Vagina (tissue), 2 donors: ENCODE data around the gene PCK1. TPM values are rescaled to one million over a fixed set of nuclear protein-coding genes. Genes with fewer than 3 reads are reported as not detected.

Experiments used
- DNase-seq, 2 donors: peaks; one replicate each; pipeline ENCODE4 v3.0.0-alpha.2; 2017; ENCODE audit errors: extremely low spot score in 2 of 2
- H3K27ac ChIP-seq: fragments of 200-600 bp; sonication (generic); one replicate; pipeline ENCODE4 v1.5.1; 2019
- H3K27me3 ChIP-seq: fragments of 200-600 bp; sonication (generic); one replicate; pipeline ENCODE4 v1.5.1; 2019
- H3K36me3 ChIP-seq, 2 donors: fragments of 200-600 bp; sonication (generic); one replicate each; pipeline ENCODE4 v1.5.1; 2017 to 2019
- H3K4me1 ChIP-seq: fragments of 200-600 bp; sonication (generic); one replicate; pipeline ENCODE4 v1.5.1; 2019
- H3K4me3 ChIP-seq, 2 donors: fragments of 200-600 bp; sonication (generic); 1 replicate in 1 of 2; 2 replicates in 1 of 2; pipeline ENCODE4 v1.5.1; 2016 to 2019
- H3K9me3 ChIP-seq: fragments of 200-600 bp; sonication (generic); one replicate; pipeline ENCODE4 v1.5.1; 2019
- POLR2A ChIP-seq, 2 donors: fragments of 450-650 bp; IDR thresholded peaks; one replicate each; pipeline ENCODE4 v1.6.1; 2017; ENCODE audit warnings: antibody characterized with exemption in 2 of 2, mild to moderate bottlenecking in 2 of 2, moderate library complexity in 2 of 2
- POLR2AphosphoS5 ChIP-seq, 2 donors: sonication (generic); formaldehyde crosslinking; IDR thresholded peaks; one replicate each; pipeline ENCODE4 v1.9.0; 2017; ENCODE audit warnings: antibody characterized with exemption in 2 of 2, mild to moderate bottlenecking in 2 of 2, low read depth in 1 of 2; ENCODE audit not compliant: insufficient read depth in 1 of 2
- intact Hi-C: fragments of 100-400 bp; cut with DNase I; formaldehyde crosslinking; loops from one replicate; pipeline ENCODE4 v1.15.1; 2023
- total RNA-seq: library from RNA; depleted of rRNA; stranded (reverse); fragments of >200 nt; gene quantifications from one replicate; pipeline ENCODE4 v1.2.3, GENCODE V29; 2016
- TF ChIP-seq, protein P1 (sequence below), 3 experiments: fragments of 450-650 bp in 2 of 3; fragments of 200-600 bp in 1 of 3; sonication (generic) in 1 of 3; IDR thresholded peaks; one replicate each; pipeline ENCODE4 v1.5.1; 2017 to 2019; ENCODE audit warnings: antibody characterized with exemption in 3 of 3, mild to moderate bottlenecking in 2 of 3, moderate library complexity in 2 of 3

The PCK1 gene
- total RNA-seq, 1 donor from 2014 or later: 13.0 TPM

DNA sequence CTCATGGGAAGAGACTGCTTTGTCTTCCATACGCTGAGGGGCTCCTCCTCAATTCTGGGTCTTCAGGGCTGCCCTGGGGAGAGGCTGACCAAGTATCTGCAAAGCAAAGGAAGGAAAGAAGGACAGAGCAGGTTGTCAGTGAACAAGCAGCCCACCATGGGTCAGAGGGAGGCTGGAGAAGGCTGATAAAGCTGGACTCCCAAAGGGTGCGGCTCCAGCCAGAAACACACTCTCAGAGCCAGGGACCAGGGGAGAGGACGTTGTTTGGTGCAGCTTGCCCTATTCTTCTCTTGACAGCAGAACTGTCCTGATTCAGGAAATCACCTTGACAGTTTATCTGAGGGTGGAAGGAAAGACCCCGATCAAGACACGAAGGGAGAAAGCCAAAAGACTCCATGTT is 25.6 kb upstream of the PCK1 start:
- TF ChIP-seq, protein P1, sequence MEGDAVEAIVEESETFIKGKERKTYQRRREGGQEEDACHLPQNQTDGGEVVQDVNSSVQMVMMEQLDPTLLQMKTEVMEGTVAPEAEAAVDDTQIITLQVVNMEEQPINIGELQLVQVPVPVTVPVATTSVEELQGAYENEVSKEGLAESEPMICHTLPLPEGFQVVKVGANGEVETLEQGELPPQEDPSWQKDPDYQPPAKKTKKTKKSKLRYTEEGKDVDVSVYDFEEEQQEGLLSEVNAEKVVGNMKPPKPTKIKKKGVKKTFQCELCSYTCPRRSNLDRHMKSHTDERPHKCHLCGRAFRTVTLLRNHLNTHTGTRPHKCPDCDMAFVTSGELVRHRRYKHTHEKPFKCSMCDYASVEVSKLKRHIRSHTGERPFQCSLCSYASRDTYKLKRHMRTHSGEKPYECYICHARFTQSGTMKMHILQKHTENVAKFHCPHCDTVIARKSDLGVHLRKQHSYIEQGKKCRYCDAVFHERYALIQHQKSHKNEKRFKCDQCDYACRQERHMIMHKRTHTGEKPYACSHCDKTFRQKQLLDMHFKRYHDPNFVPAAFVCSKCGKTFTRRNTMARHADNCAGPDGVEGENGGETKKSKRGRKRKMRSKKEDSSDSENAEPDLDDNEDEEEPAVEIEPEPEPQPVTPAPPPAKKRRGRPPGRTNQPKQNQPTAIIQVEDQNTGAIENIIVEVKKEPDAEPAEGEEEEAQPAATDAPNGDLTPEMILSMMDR (IDR thresholded peaks at IDR 0.05): no peak
- no peak for TF ChIP-seq POLR2AphosphoS5 (IDR thresholded peaks at IDR 0.05; ENCODE audit: insufficient read depth in 1 of 2, low read depth in 1 of 2)
- TF ChIP-seq POLR2A (IDR thresholded peaks at IDR 0.05): no peak
- Histone ChIP-seq H3K4me3 (no peak overlapping the region), H3K4me1 (no peaks in the 10 kb centered on the region), H3K36me3 (no peaks in the 10 kb centered on the region), H3K9me3 (no peaks in the 10 kb centered on the region), H3K27me3 (no peaks in the 10 kb centered on the region), H3K27ac (no peak overlapping the region)
- intact Hi-C loops: no loop called here
- DNase-seq: no peak

- H3K27me3 ChIP-seq: no peaks in the 10 kb centered on the region
- H3K9me3 ChIP-seq: no peaks in the 10 kb centered on the region
- intact Hi-C loops: no loop called here
- no peak for TF ChIP-seq POLR2AphosphoS5 (IDR thresholded peaks at IDR 0.05; ENCODE audit: insufficient read depth in 1 of 2, low read depth in 1 of 2)
- TF ChIP-seq, protein P1 (IDR thresholded peaks at IDR 0.05): no peak
- TF ChIP-seq POLR2A (IDR thresholded peaks at IDR 0.05): no peak
- no peaks in the 10 kb centered on the region for H3K36me3 ChIP-seq
- no peaks in the 10 kb centered on the region for H3K4me1 ChIP-seq
- no peak for DNase-seq
- H3K27ac ChIP-seq: no peak overlapping the region
- no peak overlapping the region for H3K4me3 ChIP-seq
These were observed 24.7 kb upstream of the PCK1 start for GRCh38 chr20:57536120-57536708.

- Histone ChIP-seq H3K4me3 (no peak overlapping the region), H3K4me1 (no peaks in the 10 kb centered on the region), H3K27ac (no peak overlapping the region), H3K36me3 (no peaks in the 10 kb centered on the region), H3K27me3 (no peaks in the 10 kb centered on the region), H3K9me3 (no peaks in the 10 kb centered on the region)
- no peak for TF ChIP-seq POLR2A (IDR thresholded peaks at IDR 0.05)
- TF ChIP-seq, protein P1 (IDR thresholded peaks at IDR 0.05): no peak
- TF ChIP-seq POLR2AphosphoS5 (IDR thresholded peaks at IDR 0.05; ENCODE audit: insufficient read depth in 1 of 2, low read depth in 1 of 2): no peak
- intact Hi-C loops: no loop called here
- DNase-seq: no peak
These were observed 23.9 kb upstream of the PCK1 start for GRCh38 chr20:57536771-57537724.

DNA sequence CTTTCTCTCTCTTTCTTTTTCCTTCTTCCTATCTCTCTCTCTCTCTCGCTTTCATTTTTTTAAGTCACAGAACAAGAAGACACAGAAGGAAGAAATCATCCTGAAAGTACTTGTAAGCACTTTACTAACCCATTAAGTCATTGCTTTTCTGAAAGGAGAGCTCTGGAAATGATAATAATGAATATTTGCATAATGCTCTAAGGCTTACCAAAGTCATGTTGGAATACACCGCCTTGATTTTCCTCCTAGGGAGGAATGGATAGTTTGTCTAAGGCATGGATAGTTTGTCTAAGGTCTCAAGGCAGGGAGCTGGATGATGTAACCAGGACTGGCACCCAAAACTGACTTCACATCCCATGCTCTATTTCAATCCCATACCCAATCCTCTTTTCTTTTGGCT is 23.1 kb upstream of the PCK1 start:
- no peak for TF ChIP-seq POLR2AphosphoS5 (IDR thresholded peaks at IDR 0.05; ENCODE audit: insufficient read depth in 1 of 2, low read depth in 1 of 2)
- no peak for TF ChIP-seq POLR2A (IDR thresholded peaks at IDR 0.05)
- TF ChIP-seq, protein P1 (IDR thresholded peaks at IDR 0.05): no peak
- no peak overlapping the region for H3K27ac ChIP-seq
- no peaks in the 10 kb centered on the region for H3K27me3 ChIP-seq
- no peak overlapping the region for H3K4me3 ChIP-seq
- intact Hi-C loops: no loop called here
- H3K4me1 ChIP-seq: no peaks in the 10 kb centered on the region
- no peak for DNase-seq
- H3K9me3 ChIP-seq: no peaks in the 10 kb centered on the region
- H3K36me3 ChIP-seq: no peaks in the 10 kb centered on the region

DNA sequence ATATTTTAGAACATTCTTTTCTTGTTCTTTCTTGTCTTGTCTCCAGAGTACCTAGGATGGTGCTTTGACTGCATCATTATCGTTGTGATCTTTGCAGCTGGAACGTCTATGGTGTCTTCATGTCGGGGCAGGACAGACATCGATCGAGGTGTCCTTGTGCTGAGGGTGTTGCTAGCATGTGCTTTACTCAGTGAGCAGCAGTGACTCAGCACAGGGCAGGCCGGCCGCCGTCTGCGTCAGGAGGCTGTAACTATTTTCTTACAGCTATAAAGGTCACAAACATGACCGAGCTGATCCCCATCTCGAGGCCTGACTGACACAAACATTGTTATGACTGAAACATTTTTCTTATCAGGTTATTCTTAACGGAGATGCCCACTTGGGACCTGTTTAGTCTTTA is 21.0 kb upstream of the PCK1 start:
- Histone ChIP-seq H3K9me3 (no peaks in the 10 kb centered on the region), H3K4me3 (no peak overlapping the region), H3K27ac (no peak overlapping the region), H3K27me3 (no peaks in the 10 kb centered on the region), H3K36me3 (no peaks in the 10 kb centered on the region), H3K4me1 (no peaks in the 10 kb centered on the region)
- intact Hi-C loops: no loop called here
- no peak for DNase-seq
- TF ChIP-seq POLR2AphosphoS5 (IDR thresholded peaks at IDR 0.05; ENCODE audit: insufficient read depth in 1 of 2, low read depth in 1 of 2) (no peak), POLR2A (IDR thresholded peaks at IDR 0.05) (no peak)
- TF ChIP-seq, protein P1 (IDR thresholded peaks at IDR 0.05): no peak
